HG03378 (cell line): Measurements from ENCODE around the gene SUFU.
"Not testable (repeated sequence)": the region's sequence is repeated elsewhere in the genome, so short reads cannot be mapped to it uniquely, and the experiment has no call there.

Experiments
- ATAC-seq: cut with Tn5 transposase; IDR thresholded peaks from one replicate; pipeline ENCODE4 v1.9.1; 2021; ENCODE audit warnings: mild to moderate bottlenecking, moderate library complexity; ENCODE audit not compliant: unreplicated experiment

SUFU gene

GRCh38 chr10:102503264-102504178, at the start of gene SUFU:
Gene SUFU, plus strand, starts transcription at chr10:102503972. Its CDS starts 181 bp downstream, at chr10:102504153.
- peak; percentile 59 for ATAC-seq

DNA sequence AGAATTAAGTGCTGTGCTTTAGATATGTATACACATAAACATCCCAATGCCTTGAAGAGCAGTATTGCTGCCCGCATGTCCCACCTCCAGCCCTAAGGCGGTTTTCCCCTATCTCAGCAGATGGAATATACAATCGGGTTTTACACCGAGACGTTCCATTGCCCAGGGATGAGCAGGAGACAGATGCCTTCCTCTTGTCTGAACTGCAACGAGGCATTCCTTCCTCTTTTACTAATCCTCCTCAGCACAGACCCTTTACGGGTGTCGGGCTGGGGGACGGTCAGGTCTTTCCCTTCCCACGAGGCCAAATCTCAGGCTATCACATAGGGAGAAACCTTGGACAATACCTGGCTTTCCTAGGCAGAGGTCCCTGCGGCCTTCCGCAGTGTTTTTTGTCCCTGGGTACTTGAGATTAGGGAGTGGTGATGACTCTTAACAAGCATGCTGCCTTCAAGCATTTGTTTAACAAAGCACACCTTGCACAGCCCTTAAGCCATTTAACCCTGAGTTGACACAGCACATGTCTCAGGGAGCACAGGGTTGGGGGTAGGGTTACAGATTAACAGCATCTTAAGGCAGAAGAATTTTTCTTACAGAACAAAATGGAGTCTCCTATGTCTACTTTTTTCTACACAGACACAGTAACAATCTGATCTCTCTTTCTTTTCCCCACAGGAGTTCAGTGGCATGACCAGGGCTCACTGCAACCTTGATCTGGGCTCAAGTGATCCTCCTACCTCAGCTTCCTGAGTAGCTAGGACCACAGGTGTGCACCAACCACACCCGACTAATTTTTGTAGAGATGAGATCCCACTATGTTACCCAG, 48.9 kb upstream of the SUFU start:
- not testable (repeated sequence) for ATAC-seq

DNA sequence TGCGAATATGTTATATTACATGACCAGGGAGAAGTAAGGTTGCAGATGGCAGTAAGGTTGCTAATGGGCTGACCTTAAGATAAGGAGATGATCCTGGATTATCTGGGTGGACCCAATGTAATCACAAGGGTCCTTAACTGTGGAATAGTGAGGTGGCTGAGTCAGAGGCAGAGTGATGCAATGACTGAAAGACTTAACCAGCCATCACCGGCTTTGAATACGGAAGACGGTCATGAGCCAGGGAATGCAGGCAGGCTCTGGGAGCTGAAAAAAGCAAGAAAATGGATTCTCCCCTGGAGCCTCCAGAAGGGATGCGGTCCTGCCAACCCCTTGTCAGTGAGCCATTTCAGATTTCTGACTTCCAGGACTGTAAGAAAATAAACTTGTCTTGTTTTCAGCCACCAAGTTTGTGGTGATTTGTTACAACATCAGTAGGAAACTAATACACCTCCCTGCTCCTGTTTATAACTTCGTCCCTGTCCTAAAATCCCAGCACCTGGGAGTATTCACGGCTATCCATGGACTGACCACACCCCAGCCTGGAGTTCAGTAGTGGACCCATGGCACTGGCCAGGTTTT, 47.8 kb upstream of the SUFU start:
- ATAC-seq, result no peak

- ATAC-seq, result no peak
Observed at GRCh38 chr10:102457591-102458150, 46.1 kb upstream of the SUFU start.

GRCh38 chr10:102458656-102459055, 45.1 kb upstream of the SUFU start:
- ATAC-seq, result no peak

DNA sequence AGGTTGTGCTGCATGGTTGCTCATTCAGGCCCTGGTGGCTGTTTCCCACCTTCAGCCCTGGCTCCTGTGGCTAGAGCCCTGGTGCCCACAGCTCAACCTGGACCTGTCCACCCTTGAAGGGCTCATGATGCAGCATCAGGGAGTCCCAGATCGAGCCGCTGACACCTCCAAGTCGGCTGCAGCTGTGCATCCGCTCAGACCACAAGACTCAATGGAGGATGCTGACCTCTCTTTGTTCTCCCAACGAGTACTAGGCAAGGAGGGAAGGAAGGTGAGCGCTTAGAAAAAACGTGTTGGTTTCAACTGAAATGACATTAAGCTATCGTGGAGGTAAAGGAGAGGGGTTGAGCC, 43.0 kb upstream of the SUFU start:
- ATAC-seq, result peak; percentile 26

DNA sequence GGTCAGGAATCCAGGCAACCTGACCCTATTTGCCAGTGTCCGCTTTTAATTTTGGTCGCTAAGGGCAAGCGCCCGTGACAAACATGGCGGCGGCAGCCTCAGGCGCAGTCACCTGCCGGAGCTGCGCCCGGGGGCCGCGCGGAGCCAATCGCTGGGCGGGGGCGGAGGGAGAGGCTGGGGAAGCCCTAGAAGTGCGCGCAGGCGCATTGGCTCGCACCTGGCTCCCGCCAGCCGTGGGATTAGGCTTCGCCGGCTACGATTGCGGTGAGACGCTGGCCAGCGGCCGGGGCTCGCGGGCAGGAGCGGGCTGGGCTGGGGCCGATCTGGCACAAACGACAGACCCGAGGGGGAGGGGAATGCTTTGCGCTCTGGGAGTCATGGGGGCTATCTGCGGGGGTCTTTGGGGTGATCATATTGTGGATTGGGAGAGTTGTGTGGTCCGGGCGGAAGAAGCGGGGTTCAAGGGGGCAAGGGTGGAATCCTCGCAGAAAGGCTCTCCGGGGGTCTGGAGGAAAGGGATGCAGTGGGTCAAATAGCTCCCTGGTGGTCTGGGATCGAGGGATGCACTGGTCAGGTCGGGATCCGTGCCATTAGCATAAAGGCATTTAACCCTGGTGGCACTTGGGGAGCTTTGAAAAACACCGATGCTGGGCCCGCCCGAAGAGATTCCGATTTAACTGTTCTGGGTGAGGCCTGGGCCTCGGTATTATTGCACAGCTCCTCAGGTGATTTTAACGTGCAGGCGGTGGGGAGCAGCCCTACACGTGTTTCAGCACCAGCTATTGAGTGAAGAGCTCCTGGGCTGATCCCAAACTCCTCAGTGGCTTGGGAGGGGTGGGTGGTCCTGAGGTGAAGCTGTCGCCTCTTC, 42.4 kb upstream of the SUFU start:
- ATAC-seq, result peak; percentile 48

GRCh38 chr10:102462512-102463054, 41.2 kb upstream of the SUFU start:
- ATAC-seq, result no peak

- no peak for ATAC-seq
Observed at GRCh38 chr10:102463983-102464382, 39.8 kb upstream of the SUFU start.

- ATAC-seq, result no peak
Observed at GRCh38 chr10:102465466-102465865, 38.3 kb upstream of the SUFU start.

DNA sequence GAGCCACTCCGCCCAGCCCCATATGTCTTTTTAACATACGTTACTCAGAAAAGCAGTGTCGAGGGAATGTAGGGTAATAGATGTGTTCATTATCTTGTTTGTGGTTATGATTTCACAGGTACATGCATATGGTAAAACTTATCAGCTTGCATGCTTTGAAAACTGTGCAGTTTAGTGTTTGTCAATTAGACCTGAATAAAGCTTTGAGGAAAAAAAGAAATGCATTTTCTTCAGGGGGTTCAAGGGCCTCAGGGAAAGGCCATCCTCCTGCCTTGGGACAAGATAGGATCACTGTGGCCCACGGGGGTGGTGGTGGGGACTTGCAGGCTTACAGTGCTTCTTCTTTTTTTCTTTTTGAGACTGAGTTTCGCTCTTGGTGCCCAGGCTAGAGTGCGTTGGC, 36.5 kb upstream of the SUFU start:
- ATAC-seq, result no peak

DNA sequence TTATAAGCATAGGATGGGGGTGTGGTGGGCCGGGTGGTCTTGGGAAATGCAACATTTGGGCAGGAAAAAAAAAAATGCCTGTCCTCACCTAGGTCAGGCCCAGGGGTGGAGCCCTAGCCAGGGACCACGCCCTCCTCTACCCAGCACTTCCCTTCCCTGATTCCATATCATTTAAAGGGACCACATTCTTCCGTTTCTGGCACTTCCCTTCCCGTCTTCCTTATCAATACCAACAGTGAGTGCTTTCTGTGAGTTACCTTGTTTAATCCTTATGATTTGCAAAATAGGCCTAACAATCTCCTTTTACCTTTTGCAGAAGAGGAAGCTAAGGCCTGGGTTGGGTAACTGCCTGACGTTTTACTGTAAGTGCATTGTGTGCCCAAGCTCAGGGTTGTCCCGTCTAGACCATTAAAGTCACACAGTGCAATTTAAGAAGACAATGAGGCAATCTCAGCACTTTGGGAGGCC, 35.8 kb upstream of the SUFU start:
- ATAC-seq, result no peak

DNA sequence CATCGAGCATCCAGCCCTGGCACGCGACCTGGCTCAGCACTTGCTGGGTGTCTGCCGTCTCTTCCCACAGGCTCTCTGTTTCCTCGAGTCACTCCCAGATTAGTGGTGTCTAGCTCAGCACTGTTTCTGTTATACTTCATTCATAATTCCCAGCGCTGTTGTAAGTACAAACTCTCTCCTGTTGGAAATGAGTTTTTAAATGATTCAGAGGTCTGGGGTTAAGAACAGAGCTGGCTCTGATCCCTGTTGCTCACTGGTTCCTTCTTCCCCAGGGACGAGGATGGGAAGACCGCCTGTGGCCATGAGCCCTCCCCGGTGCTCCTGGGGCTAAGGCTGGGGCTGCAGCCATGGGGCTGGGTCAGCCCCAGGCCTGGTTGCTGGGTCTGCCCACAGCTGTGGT, 35.1 kb upstream of the SUFU start:
- ATAC-seq, result no peak

GRCh38 chr10:102470579-102471546, 32.9 kb upstream of the SUFU start:
- no peak for ATAC-seq

DNA sequence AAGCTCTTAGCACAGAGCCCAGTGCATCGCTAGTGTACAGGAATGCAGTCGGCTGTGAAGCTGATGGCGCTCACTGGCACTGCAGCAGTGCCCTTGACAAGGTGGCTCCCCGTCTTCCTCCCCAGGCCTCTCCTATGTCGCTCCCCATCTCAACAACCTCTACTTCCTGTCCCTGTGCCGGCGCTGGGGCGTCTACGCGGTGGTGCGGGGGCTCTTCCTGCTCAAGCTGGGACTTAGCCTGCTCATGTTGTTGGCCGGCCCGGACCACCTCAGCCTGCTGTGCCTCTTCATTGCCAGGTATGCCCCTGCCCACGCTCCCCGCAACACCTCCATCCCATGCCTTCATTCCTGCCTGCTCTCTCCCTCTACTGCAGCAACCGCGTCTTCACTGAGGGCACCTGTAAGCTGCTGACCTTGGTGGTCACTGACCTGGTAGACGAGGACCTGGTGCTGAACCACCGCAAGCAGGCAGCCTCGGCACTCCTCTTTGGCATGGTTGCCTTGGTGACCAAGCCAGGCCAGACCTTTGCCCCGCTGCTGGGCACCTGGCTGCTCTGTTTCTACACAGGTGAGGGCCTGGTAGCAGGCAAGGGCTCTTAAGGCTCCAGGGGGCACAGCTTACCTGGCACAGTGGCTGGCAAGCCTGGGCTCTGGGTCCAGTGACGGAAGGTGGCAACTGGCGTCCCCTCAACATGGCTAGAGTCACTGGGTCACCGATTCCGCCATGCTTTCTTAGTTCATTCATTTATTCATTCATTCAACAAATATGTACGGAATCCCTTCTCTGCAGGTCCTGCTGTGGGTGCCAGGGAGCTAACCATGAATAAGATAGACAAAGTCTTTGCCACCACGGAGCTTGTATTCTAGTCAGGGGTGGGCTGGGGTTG, 30.1 kb upstream of the SUFU start:
- no peak for ATAC-seq

- ATAC-seq, result no peak
Observed at GRCh38 chr10:102475451-102476040, 28.2 kb upstream of the SUFU start.

DNA sequence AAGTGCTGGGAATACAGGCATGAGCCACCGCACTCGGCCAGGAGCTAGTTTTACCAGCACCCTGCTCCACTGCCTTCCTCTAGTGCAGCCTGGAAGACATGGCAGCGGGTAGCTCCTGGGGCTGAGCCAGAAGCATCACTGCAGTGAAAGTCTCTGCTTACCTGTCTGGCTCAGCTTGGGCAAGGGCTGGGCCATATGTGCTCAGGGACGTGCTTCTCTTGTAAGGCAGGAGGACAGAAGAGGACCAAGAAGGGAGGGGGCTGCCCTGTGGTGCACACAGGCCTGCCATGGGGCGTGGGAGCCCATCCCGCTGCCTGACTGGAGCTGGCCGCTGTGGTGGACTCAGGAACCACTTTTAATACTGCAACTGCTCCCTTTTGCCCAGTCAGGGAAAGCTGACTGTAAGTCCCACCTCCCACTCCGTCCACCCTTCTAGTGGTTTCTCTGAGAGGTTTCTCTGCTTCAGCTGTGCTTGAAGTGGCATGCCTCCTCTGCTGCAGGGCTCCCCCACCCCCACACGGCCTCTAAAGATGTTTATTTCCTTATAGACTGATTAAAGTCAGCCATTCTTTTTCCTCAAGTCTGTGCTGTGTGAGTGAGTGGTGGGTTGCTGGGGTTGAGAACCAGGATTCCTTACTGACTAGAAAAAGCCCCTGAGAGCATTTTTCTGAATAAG, 27.2 kb upstream of the SUFU start:
- ATAC-seq, result no peak
